GM21576 (cell line): ENCODE results near the gene PCSK6.

Experiments used
- ATAC-seq: cut with Tn5 transposase; IDR thresholded peaks from one replicate; pipeline ENCODE4 v1.9.1; 2021; ENCODE audit warnings: mild to moderate bottlenecking, moderate library complexity; ENCODE audit not compliant: unreplicated experiment

The PCSK6 gene

GRCh38 chr15:101448336-101448735, 41.2 kb downstream of the PCSK6 start:
- ATAC-seq = no peak

- no peak for ATAC-seq
These were observed 41.9 kb downstream of the PCSK6 start for GRCh38 chr15:101447561-101448071.

- ATAC-seq = no peak
These were observed 42.4 kb downstream of the PCSK6 start for GRCh38 chr15:101447168-101447533.

- ATAC-seq = no peak
These were observed 42.9 kb downstream of the PCSK6 start for GRCh38 chr15:101446518-101447167.

- no peak for ATAC-seq
These were observed 43.7 kb downstream of the PCSK6 start for GRCh38 chr15:101445562-101446517.

- ATAC-seq = no peak
These were observed 44.5 kb downstream of the PCSK6 start for GRCh38 chr15:101444807-101445508.

GRCh38 chr15:101444015-101444414, 45.5 kb downstream of the PCSK6 start:
- no peak for ATAC-seq

GRCh38 chr15:101442272-101442671, 47.2 kb downstream of the PCSK6 start:
- ATAC-seq = no peak

- no peak for ATAC-seq
These were observed 47.8 kb downstream of the PCSK6 start for GRCh38 chr15:101441696-101442095.

- ATAC-seq = no peak
These were observed 48.5 kb downstream of the PCSK6 start for GRCh38 chr15:101440846-101441590.

- ATAC-seq = no peak
These were observed 49.6 kb downstream of the PCSK6 start for GRCh38 chr15:101439920-101440319.

GRCh38 chr15:101439285-101439919, 50.1 kb downstream of the PCSK6 start:
- ATAC-seq = no peak

GRCh38 chr15:101438482-101439284, 50.8 kb downstream of the PCSK6 start:
- ATAC-seq = no peak

- ATAC-seq = no peak
These were observed 51.7 kb downstream of the PCSK6 start for GRCh38 chr15:101437618-101438481.

- no peak for ATAC-seq
These were observed 52.3 kb downstream of the PCSK6 start for GRCh38 chr15:101437209-101437608.

GRCh38 chr15:101436526-101436925, 53.0 kb downstream of the PCSK6 start:
- no peak for ATAC-seq

- no peak for ATAC-seq
These were observed 53.7 kb downstream of the PCSK6 start for GRCh38 chr15:101435761-101436160.
